Measurements from ENCODE around the gene TRIM38.
"Not testable (repeated sequence)": the region's sequence is repeated elsewhere in the genome, so short reads cannot be mapped to it uniquely, and the experiment has no call there.

Gene TRIM38

DNA sequence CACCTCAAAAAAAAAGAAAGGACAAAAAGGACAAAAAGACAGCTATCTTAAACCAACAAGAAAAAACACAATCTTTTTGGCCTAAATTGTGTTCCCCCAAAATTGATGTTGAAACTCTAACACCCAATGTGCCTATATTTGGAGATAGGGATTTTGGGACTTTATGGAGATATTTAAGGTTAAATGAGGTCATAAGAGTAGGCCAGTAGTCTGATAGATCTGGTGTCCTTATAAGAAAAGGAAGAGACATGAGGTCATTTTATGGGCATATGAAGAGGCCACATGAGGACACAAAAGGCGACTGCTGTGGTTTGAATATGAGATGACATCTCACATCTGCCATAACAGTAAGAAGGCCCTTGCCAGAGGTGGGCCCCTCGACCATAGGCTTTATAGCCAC, 49.5 kb downstream of the TRIM38 start:
- DNase-seq = no peak

DNA sequence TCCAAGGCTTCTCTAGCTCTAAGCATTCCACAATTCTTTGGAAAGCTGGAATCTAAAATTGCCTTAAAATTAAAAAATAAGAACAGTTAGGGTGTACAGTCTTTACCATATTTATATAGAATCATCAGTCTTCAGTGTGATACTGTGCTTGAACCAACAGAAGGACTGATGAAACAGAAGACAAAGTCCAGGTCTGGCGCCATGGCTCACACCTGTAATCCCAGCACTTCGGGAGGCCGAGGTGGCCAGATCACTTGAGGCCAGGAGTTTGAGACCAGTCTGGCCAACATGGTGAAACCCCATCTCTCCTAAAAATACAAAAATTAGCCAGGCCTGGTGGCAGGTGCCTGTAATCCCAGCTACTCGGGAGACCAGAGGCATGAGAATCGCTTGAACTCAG, 51.8 kb downstream of the TRIM38 start:
- not testable (repeated sequence) for DNase-seq

DNA sequence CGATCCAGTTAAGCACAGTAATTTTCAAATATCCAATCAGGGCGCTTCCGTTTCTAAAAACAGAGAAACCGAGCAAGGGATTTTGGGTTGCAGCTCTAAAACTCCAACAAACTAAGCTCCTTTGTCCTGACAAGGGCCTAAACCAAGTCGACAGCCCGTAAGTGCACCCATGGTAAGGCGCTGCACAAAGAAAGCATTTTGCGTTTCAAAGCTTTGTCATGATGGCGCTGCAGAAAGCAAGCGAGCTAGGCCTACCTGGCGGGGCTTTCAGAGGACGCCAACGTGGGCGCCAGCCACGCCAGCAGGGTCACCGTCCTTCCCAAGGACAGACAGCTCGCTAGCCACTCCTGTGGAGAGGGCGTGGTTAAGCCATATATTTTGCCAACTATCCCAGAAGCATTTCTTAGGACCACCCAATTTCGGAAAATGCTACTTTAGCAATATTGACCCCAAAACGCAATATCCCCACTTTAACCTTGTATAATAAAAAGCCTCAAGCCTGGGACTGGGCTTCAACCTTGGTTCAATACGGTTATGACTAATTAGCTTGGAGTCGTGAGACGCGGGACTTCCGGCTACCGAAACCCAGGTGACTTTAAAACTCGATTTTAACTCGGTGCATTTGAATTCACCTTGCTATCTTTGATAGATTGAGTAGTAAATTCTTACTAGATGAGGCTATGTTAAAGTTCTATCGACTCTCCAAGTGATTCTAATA, 53.8 kb downstream of the TRIM38 start:
- DNase-seq = no peak

DNA sequence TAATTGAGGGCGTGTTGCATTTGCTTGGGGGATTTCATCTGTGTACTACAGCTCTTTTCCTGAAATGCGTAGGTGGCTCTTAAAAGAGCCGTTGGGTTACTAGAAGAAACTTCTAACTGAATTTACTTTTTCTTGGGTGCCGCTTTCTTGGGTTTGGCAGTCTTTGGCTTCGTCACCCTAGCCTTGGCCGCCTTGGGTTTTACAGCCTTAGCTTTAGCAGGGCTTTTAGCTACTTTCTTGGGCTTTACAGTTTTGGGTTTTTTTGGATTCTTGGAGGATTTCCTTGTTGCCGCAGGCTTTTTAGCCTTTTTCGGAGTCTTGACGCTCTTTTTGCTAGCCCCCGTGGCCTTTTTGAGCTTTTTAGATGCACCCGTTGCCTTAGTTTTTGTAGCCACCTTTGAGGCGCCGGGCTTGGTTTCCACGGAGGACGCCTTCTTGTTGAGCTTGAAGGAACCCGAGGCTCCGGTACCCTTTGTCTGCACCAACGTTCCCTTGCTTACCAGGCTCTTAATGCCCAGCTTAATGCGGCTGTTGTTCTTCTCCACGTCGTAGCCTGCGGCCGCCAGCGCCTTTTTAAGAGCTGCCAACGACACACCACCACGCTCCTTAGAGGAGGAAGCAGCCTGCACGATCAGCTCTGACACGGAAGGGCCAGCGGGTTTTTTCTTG, 54.5 kb downstream of the TRIM38 start:
- no peak for DNase-seq

DNA sequence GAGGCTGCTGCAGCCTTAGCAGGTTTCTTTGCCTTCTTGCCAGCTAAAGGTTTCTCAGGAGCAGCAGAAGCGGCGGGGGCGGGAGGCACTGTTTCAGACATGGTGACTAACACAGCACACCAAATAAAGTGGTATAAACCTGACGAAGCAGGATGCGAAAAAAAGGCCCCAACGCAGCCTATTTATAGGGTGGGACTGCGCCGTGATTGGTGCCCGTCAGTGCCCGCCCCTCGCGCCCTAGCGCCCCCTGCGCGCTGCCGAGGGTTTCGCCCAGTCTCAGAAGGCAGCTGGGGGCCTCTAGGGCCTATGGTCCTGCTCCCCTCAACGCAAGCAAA, 55.0 kb downstream of the TRIM38 start:
- peak; percentile 77 for DNase-seq

DNA sequence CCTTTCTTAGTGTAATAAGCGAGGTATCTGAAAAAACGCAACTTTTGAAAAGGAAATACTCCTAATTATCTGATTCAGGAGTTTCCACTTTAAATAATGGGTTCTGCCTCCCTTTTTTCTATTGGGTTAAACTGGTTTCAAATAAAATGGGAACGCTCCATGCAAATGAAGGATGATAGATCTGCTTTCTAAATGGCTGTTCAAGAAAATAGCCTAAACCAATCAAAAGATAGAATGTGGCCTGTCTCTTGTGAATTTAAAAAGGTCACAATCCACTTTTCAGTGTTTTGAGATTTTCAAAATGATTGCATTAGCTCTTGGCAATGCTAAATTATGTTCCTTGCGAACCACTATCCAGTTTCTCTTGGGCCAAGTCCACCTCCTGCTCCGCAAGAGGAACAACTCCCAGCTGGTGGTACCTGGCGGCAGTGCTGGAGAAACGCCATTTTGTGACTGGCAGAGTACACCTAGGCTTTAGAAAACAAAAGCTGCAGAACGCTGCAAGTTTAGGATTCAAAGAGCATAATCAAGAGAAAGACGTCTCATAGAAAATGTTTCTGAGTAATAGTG, 56.7 kb downstream of the TRIM38 start:
- DNase-seq = no peak

DNA sequence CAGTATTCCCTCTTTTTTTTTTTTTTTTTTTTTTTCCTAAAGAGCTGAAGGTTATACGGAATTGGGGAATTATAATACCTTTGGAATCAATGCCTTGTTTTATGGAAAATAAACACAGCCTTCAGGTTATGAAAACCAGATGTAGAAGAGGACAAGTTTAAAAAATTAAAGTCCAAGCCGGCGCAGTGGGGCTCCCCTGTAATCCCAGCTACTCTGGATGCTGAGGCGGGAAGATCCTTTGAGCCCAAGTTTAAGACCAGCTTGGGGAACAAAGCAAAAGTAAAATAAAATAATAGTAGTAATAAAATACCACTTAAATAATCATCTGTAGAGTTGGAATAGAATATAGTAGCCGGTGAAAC, 57.3 kb downstream of the TRIM38 start:
- no peak for DNase-seq

DNA sequence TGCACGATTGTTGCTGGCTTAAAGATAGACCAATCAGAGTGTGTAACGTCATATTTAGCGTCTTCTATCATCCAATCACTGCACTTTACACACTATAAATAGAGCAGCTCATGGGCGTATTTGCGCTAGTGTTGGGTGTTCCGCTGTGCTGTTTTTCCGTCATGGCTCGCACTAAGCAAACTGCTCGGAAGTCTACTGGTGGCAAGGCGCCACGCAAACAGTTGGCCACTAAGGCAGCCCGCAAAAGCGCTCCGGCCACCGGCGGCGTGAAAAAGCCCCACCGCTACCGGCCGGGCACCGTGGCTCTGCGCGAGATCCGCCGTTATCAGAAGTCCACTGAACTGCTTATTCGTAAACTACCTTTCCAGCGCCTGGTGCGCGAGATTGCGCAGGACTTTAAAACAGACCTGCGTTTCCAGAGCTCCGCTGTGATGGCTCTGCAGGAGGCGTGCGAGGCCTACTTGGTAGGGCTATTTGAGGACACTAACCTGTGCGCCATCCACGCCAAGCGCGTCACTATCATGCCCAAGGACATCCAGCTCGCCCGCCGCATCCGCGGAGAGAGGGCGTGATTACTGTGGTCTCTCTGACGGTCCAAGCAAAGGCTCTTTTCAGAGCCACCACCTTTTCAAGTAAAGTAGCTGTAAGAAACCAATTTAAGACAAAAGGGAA, 57.9 kb downstream of the TRIM38 start:
- DNase-seq = peak; percentile 60

DNA sequence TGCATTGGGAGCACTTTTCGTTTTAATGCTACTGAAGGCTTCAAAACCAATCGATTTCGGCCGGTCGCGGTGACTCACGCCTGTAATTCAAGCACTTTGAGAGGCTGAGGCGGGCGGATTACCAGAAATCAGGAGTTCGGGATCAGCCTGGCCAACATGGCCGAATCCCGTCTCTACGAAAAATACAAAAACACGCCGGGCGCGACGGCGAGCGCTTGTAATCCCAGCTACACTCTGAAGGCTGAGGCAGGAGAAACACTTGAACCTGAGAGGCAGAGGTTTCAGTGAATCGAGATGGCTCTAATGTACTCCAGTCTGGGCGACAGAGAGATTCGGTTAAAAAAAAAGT, 58.4 kb downstream of the TRIM38 start:
- peak; percentile 40 for DNase-seq

DNA sequence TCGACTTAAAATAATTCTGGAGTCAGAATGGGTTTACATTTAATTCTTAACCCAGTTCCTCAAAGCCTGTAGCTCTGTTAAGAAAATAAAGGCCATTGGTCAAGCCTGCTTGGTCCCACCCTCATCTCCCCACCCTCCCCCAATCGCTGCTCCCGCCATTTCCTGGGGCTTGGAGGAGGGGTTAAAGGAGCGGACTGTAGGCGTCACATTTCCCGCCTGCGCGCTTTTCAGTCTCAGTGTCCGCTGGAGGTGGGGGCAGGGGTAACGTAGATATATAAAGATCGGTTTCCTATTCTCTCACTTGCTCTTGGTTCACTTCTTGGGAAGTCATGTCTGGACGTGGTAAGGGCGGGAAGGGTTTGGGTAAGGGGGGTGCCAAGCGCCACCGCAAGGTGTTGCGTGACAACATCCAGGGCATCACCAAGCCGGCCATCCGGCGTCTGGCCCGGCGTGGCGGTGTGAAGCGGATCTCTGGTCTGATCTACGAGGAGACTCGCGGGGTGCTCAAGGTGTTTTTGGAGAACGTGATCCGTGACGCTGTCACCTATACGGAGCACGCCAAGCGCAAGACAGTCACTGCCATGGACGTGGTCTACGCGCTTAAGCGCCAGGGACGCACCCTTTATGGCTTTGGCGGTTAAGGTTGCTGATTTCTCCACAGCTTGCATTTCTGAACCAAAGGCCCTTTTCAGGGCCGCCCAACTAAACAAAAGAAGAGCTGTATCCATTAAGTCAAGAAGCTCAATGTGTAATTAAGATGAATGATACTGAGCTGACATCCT, 58.9 kb downstream of the TRIM38 start:
- peak; percentile 73 for DNase-seq

DNA sequence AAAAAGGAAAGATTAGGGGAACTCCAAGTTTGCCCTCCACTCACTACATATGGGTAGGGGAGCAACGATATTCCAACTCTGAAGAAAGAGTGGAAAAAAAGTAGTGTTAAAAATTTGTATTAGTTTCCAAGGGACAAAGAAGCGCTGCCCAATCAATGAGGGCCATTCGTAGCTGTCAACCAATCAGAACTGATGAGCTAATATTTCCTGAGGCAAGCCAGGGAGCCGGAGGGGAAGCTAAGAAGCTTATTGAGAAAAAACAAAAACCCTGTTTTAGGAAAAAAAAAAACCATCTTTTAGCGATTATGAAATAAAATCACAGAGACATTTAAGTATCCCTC, 59.5 kb downstream of the TRIM38 start:
- DNase-seq = no peak

DNA sequence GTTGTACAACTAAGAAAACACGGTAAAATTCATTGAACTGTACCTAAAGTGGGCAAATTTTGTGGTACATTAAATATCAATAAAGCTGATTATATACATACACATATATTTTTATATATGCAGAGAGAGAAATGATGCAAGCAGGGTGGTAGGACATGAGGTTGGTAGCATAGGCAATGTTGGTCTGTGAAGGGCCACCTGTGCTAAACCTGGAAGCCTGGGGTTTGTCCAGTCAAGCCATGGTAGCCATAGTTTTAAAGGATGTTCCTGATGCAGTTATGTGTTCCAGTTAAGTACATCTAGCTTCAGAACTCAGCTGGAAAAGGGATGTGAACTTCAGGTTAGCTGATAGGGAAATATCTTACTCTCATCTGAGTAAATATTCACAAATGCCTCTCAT, 60.1 kb downstream of the TRIM38 start:
- DNase-seq = no peak

DNA sequence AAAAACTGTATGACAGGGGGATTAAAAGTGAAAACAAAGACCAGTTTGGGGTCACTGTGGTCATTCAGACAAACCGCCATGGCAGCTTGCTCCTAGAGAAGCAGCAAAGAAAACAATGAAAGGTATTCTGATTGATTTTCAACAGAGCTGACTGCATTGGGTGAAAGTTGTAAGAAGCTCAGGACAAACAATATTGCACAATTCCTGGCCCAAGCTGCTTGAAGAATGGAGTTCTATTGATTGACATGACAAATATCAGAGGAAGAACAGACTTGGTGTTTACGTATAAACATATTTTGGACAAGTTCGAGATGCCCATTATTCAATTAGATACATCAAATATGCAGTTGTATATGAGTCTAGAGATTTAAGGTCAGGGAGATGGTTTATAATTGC, 62.0 kb downstream of the TRIM38 start:
- DNase-seq = no peak

DNA sequence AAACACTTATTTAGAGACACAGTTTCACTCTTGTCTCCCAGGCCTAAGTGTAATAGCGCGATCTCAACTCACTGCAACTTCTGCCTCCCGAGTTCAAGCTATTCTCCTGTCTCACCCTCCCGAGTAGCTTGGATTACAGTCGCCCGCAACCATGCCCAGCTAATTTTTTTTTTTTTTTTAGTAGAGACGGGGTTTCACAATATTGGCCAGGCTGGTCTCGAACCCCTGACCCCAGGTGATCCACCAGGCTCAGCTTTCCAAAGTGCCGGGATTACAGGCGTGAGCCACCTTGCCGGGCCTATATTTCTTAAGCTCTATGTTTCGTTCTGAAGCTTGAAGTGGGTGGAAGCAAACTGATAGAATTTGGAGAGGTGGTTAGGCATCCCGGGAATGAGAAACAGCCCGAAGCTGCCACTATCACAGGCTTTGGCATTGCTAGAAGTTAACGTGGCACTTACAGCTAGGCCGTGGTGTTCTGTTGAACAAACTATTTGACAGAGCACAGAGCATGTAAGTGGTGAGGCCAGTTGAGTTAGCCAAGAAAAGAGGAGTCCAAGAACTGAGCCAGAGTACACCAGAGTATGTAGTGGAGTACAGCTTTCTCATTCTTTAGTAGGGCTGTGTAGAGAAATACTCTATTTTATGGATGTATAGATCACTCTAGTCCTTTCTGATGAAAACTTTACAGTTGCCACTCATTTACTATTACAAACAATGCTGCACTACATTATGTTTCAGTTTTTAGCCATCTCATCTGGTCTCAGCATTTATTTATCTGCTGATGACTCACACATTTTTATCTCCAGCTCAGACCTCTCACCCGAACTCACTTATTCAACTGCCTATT, 62.7 kb downstream of the TRIM38 start:
- DNase-seq = no peak

DNA sequence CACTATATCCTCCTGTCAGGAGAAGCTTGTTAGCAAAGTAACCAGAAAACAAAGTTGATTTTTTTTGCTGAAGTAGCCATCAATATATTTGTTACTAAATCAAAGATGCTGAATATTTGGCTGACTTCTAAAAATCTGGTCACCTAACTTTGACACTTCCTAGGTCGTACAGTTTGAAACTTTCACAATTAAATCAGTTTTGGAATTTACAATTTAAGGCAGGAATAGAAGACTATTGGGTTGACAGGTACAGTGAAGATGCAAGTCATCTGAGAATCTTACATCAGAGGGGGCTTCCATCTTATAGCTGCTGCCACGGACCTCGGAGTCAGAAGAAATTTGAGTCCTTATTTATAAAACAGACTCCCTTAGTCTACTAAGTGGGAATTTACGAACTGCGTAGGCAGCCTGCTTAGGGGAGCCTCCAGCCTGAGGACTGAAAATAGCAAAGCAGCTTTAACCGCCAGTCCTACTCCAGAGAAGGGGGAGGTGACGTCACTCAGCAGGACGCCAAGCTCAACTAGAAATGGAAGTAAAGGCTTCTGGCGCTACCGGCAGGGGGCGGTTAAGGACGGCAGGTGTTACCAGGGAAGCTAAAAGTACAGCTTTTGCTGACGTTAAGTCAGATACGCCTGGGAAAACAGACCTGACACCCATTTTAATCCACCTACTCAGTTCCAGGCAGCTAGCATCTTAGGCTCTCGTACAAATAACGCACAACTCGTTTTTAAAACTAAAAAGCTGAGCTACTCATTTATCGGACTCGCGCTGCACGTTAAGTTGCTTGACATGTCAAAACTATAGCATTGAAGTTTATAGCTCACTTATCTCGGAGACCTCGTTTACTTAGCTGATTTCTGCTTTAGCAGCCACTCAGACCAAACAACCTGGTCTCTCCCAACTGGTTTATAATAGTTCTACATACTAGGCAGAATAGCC, 63.6 kb downstream of the TRIM38 start:
- DNase-seq = peak; percentile 86

DNA sequence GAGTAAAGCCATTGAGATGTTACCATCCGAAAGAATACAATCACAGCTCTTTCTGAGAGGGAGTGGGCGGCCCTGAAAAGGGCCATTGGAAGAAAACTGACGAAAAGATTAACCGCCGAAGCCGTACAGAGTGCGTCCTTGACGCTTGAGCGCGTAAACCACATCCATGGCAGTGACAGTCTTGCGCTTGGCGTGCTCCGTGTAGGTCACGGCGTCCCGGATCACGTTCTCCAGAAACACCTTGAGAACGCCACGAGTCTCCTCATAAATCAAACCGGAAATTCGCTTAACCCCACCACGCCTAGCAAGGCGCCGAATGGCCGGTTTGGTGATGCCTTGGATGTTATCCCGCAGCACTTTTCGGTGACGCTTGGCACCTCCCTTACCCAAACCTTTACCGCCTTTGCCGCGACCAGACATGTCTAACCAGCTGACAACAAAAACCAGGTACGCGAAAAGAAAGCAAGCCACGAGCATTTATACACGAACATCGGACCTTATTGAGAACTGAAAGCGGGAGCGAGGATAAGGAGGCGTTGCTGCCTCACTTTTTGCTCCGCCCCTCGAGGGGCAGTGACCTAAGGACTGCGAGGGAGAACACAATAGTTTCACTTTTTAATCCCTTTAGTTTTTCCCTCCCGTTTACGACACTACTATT, 64.4 kb downstream of the TRIM38 start:
- DNase-seq = peak; percentile 87

DNA sequence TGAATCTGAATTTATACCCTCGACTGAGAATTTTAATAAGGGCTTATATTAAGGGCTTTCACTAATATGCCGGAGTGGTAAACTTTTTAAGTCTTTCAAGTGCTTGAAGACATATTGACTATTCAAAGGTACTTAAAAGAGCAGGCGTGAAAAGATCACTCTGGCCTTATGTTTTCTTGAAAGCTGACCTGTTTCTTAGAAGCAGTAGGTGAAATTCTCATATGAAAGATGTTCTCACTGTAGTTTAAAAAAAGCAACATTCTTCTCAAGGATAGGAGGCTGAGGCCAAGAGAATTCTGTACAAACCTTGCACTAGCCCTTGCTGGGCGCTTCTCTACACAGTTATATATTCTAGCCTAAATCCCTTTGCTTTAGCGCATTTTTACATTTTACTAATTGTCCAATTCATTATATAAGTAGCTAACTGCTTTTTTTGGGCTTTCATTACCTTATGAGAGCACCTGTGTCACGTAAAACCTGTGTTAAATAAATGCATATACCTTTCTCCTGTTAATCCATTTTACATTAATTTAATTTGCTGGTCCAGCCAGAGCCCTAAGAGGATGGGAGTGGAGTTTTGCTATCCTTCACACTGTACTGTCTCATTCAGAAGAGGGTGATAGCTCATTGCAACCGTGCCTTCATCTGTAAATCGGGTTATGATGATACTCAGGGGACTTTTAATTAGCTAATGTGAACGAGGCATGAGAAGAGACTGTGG, 65.0 kb downstream of the TRIM38 start:
- DNase-seq = no peak

DNA sequence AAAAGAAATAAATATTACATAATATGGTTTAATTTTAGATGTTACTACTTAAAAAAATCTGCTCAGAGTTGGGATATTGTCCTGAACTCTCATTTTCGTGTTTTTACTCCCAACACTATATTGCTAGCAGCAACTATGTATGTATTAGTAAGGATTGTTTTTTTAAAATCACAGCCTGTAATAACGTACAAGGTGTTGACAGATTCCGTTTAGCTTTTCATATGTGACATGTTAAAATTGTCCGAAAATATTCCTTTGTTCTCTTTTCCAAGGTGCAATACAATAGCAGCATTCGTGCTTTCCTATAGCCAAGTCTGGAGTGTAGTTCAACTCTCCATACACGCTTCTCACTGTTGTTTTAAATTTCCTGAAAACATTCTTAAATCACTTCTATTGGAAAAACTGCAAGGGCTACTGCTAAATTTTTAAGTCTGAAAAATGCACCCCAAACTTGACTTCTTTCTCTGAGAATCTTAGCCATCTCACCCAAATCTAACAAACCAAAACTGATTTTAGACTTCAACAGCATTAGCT, 65.7 kb downstream of the TRIM38 start:
- no peak for DNase-seq

DNA sequence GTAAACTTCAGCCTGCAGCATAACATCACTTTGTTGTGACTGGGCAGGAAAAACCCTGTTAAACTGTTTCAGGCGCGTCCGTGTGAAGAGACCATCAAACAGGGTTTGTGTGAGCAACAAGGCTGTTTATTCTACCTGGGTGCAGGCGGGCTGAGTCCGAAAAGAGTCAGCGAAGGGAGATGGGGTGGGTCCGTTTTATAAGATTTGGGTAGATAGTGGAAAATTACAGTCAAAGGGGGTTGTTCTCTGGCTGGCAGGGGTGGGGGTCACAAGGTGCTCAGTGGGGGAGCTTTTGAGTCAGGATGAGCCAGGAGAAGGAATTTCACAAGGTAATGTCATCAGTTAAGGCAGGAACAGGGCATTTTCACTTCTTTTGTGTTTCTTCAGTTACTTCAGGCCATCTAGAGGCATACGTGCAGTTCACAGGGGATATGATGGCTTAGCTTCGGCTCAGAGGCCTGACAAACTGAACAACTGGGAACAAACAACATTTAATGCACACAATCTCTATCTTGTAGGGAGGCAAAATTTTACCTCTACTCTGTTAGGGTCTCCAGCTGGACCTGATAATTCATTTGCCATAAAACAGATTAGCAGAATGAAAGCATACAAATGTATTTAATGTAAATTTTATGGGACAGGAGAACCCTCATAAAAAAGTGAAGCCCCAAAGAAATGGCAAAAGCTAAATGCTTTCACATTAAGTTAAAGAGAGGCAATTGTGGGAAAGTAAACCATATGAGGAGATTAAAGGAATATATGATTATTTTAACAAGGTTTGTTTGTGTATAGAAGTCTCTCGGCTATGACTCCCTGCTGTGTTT, 66.4 kb downstream of the TRIM38 start:
- no peak for DNase-seq

Data from activated CD8-positive, alpha-beta memory T cell treated with anti-CD3 and anti-CD28 coated beads, Interleukin-2, amount 50 U/mL, for 4 hours (primary cell).